H7 (cell line): Measurements from ENCODE around the gene TRMT44. TPM values are rescaled to one million over a fixed set of nuclear protein-coding genes. Genes with fewer than 3 reads are reported as not detected.
"Not testable (repeated sequence)": the region's sequence is repeated elsewhere in the genome, so short reads cannot be mapped to it uniquely, and the experiment has no call there.

Experiments used
- DNase-seq: peaks from one replicate; pipeline ENCODE4 v3.0.0; 2012
- H3K27me3 ChIP-seq: 2 replicates; pipeline ENCODE4 v1.6.0; 2011; ENCODE audit warnings: mild to moderate bottlenecking, low read length; ENCODE audit not compliant: control insufficient read depth, insufficient read depth
- H3K36me3 ChIP-seq: replicated peaks from 2 replicates; pipeline ENCODE4 v1.5.1; 2011; ENCODE audit warnings: low read length; ENCODE audit not compliant: control insufficient read depth, insufficient read depth
- H3K4me3 ChIP-seq: 2 replicates; pipeline ENCODE4 v1.5.1; 2011; ENCODE audit warnings: low read depth, mild to moderate bottlenecking, control low read depth, low read length, moderate library complexity; ENCODE audit not compliant: insufficient read depth
- total RNA-seq: library from RNA; depleted of rRNA; stranded (reverse); fragments of >200 nt; shearing (Covaris generic); gene quantifications from 2 replicates; pipeline ENCODE4 v1.2.3, GENCODE V29; 2014

TRMT44 gene
- total RNA-seq, 1 experiment from 2014 or later: 42.2 TPM

DNA sequence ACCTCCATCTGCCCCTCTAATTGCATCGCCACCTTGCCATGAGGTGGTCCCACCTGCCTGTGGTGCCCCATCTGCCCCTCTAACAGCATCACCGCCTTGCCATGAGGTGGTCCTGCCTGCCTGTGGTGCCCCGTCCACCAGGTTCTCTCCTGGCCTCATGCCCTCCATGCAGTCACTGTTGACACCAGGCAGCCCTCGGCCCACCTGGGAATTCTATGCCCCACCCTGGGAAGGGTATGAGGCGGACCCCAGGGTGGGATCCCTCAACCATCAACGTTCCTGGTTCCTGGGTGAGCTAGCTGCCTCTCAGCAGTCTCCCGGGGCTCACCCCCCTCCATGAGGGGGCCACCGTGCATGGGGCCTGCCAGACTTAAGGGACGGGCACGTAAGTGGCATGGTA is 38.9 kb upstream of the TRMT44 start:
- no peak overlapping the region for H3K4me3 ChIP-seq
- peaks cover 2% of the 10 kb centered on the region for H3K36me3 ChIP-seq
- H3K27me3 ChIP-seq: no peaks in the 10 kb centered on the region
- no peak for DNase-seq

GRCh38 chr4:8402181-8402597 is 38.4 kb upstream of the TRMT44 start:
- Histone ChIP-seq H3K36me3 (peaks cover 2% of the 10 kb centered on the region), H3K27me3 (no peaks in the 10 kb centered on the region)
- no peak for DNase-seq

GRCh38 chr4:8402640-8403039 is 37.9 kb upstream of the TRMT44 start:
- peaks cover 2% of the 10 kb centered on the region for H3K36me3 ChIP-seq
- H3K4me3 ChIP-seq: no peak overlapping the region
- no peaks in the 10 kb centered on the region for H3K27me3 ChIP-seq
- no peak for DNase-seq

More at GRCh38 chr4:8402181-8402597, 38.4 kb upstream of the TRMT44 start:
- no peak overlapping the region for H3K4me3 ChIP-seq

DNA sequence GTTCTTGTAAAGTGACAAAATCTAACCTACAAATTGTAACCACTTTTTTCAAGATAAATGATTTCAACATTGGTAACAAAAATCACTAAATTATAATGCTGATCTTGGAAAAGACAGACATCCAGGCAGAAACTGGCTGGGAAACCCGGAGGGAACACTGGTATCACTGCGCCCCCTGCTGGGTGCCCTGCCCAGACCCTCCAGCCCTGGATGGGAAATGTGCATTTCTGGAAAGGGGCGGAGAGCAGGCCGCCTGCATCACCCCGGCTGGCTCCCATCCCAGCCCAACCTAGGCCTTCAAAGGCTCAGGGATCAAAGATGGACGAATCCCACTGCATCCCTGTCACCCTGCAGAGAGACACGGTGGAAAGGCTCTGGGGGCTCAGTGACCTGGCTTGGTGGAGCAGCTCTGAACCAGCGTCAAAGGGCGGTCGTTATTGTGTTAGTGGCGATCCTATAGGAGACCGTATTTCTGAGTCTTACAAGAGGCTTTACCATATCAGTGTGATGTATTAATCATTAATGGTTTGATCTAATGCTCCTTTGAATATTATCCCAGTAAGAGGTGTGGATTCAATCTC is 37.3 kb upstream of the TRMT44 start:
- Histone ChIP-seq H3K36me3 (peaks cover 2% of the 10 kb centered on the region), H3K27me3 (no peaks in the 10 kb centered on the region), H3K4me3 (no peak overlapping the region)
- peak; percentile 98 for DNase-seq

- H3K36me3 ChIP-seq: peaks cover 2% of the 10 kb centered on the region
- no peaks in the 10 kb centered on the region for H3K27me3 ChIP-seq
- DNase-seq: no peak
- no peak overlapping the region for H3K4me3 ChIP-seq
Observed at GRCh38 chr4:8403976-8404375, 36.6 kb upstream of the TRMT44 start.

- Histone ChIP-seq H3K27me3 (no peaks in the 10 kb centered on the region), H3K36me3 (peaks cover 2% of the 10 kb centered on the region), H3K4me3 (no peak overlapping the region)
- no peak for DNase-seq
Observed at GRCh38 chr4:8404791-8405515, 35.6 kb upstream of the TRMT44 start.

GRCh38 chr4:8405516-8405875 is 35.1 kb upstream of the TRMT44 start:
- no peaks in the 10 kb centered on the region for H3K27me3 ChIP-seq
- no peak overlapping the region for H3K4me3 ChIP-seq
- no peak for DNase-seq
- peaks cover 2% of the 10 kb centered on the region for H3K36me3 ChIP-seq

GRCh38 chr4:8406887-8407286 is 33.7 kb upstream of the TRMT44 start:
- H3K27me3 ChIP-seq, H3K36me3 ChIP-seq, DNase-seq, H3K4me3 ChIP-seq: not testable (repeated sequence)

DNA sequence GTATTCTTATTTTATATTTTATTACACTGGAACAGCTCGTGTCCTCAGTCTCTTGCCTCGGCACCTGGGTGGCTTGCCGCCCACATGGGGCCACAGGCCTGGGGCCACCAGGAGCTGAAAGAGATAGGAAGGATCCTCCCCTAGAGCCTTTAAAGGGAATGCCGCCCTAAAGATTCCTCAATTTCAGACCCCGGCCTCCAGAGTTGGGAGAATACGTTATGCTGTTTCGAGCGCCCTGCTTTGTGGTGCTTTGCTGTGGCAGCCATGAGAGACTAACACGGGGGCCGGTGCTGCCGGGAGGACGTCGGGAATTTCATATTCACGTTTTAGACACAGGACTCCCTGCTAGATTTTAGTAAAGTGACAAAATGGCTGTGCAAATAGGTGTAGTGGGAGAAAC is 33.3 kb upstream of the TRMT44 start:
- H3K4me3 ChIP-seq: no peak overlapping the region
- peaks cover 2% of the 10 kb centered on the region for H3K36me3 ChIP-seq
- DNase-seq: no peak
- no peaks in the 10 kb centered on the region for H3K27me3 ChIP-seq

- DNase-seq: no peak
- peaks cover 2% of the 10 kb centered on the region for H3K36me3 ChIP-seq
- H3K4me3 ChIP-seq: no peak overlapping the region
- H3K27me3 ChIP-seq: no peaks in the 10 kb centered on the region
Observed at GRCh38 chr4:8407756-8408155, 32.8 kb upstream of the TRMT44 start.

DNA sequence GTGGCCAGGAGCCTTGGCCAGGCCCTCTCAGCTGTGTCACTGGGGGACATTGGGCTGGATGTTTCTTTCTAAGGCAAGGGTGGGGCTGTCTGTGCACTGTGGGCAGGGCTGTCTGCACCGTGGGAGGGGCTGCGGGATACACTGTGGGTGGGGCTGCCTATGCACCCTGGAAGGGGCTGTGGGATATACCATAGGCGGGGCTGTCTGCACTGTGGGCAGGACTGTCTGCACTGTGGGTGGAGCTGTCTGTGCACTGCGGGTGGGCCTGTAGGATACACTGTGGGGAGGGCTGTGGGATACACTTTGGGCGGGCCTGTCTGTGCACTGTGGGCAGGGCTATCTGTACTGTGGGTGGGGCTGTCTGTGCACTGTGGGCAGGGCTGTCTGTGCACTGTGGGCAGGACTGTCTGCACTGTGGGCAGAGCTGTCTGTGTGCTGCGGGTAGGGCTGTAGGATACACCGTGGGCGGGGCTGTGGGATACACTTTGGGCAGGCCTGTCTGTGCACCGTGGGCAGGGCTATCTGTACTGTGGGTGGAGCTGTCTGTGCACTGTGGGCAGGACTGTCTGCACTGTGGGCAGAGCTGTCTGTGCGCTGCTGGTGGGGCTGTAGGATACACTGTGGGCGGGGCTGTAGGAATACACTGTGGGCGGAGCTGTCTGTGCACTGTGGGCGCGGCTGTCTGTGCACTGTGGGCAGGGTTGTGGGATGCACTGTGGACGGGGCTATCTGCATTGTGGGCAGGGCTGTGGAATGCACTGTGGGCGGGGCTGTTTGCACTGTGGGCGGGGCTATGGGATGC is 31.1 kb upstream of the TRMT44 start:
- Histone ChIP-seq H3K36me3 (peaks cover 2% of the 10 kb centered on the region), H3K4me3 (no peak overlapping the region), H3K27me3 (no peaks in the 10 kb centered on the region)
- no peak for DNase-seq

DNA sequence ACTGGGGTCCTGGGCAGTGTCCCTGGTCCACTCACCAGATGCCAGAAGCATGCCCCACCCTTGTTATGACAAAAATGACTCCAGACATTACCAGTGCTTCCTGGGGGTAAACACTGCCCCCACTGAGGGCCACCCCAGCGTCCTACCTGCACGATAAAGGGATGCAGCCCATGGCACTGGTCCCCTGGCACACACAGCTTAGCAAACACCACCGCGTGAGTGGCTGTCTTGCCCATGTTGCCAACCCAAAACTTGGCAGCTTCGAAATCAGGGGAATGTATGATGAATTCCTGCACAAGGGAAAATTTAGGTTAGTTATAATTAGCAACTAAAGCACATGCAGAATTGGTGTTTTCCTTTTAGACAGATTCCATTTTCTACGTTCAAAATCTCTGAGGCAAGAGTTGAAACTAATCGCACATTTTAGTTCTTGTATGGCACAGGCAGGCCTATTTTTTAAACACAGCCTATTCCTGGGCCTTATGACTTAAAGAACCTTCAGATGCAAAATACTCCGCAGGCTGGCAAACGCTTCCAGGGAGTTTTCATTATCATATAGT is 30.4 kb upstream of the TRMT44 start:
- Histone ChIP-seq H3K36me3 (peaks cover 3% of the 10 kb centered on the region), H3K27me3 (no peaks in the 10 kb centered on the region), H3K4me3 (no peak overlapping the region)
- DNase-seq: no peak

DNA sequence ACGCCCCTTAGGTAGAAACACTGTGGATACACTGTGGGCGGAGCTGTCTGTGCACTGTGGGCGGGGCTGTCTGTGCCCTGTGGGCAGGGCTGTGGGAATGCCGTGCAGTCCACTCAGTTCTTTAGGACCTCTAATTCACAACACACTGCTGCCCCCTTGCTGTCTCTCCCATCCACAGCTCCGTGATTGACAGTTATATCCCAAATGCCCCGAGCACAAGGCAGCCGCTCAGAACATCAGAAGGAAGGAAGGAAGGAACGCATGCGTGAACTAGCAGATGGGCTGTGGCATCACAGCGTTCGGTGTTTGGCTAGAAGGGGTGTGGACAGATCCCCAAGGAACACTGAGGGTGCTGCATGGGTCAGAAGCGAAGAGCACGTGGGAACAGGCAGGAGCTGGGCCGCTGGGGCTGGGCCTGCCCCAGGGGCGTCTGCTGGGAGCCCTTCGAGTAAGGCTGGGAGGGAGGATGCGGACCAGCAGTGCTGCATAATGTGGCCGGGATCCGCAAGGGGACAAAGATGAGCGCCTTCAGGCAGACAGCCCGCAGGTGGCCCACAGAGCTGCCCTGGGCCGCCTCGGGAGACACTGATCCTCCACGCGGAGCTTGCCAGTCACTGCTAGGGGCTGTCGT is 29.8 kb upstream of the TRMT44 start:
- no peak overlapping the region for H3K4me3 ChIP-seq
- H3K27me3 ChIP-seq: no peaks in the 10 kb centered on the region
- peaks cover 1% of the 10 kb centered on the region for H3K36me3 ChIP-seq
- peak; percentile 94 for DNase-seq

DNA sequence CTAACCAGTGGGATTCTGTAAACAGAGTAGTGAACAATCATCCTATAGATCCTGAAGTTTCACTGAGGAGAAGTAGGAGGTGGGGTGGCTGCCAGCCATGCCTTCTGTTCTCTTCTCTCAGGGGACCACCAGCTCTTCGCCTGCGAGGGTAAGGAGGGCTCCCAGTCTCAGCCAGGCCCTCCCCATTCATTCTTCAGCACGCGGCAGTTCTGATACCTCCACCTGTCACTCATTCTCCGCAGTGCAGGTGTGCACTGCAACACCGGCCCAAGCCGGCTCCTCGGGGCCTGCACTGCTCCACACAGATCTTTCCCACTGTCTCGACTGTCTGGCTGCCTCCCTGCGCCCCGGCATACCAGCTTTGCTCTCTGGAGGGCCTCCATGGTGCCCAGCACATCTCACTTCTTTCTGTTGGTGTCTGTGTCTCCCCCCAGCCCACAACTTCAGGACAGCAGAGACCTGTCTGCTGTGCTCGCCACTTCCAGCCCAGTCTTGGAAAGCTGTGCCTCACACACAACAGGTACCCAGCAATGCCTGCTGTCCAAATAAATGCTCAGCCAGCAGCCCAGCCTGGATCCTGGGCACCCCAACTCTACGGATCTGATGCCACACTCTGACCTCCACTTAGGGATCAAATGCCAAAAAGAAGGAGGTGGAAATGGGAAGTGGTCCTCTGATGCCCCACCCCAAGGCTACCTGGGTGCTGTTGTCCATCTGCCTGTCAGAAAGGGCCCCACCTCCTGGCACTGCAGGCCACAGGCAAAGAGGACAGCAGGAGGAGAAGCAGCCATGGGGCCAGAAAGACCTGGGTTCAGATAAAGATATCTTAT is 29.0 kb upstream of the TRMT44 start:
- Histone ChIP-seq H3K36me3 (0 out of 2 replicates have a peak, but pooled peaks cover 1% of the 10 kb centered on the region), H3K4me3 (no peak overlapping the region), H3K27me3 (no peaks in the 10 kb centered on the region)
- no peak for DNase-seq
